Right cardiac atrium (tissue), 5 donors: ENCODE results near the gene L1TD1. TPM values are rescaled to one million over a fixed set of nuclear protein-coding genes. Genes with fewer than 3 reads are reported as not detected.
"Not testable (repeated sequence)": the region's sequence is repeated elsewhere in the genome, so short reads cannot be mapped to it uniquely, and the experiment has no call there.

Experiments
- ATAC-seq, 2 donors: fragments of 200-7000 bp; cut with Tn5 transposase; one replicate each; pipeline versions ENCODE4 v1.8.0 to v1.9.1; 2020; ENCODE audit warnings: moderate library complexity in 2 of 2, mild to moderate bottlenecking in 1 of 2
- DNase-seq, 3 donors: peaks; one replicate each; pipeline ENCODE4 v3.0.0-alpha.2; 2020
- H3K27ac ChIP-seq: one replicate; pipeline ENCODE4 v1.5.1; 2013; ENCODE audit warnings: mild to moderate bottlenecking, low read length, control low read depth, moderate library complexity
- H3K27me3 ChIP-seq: one replicate; pipeline ENCODE4 v1.6.1; 2013; ENCODE audit not compliant: control insufficient read depth, insufficient read depth
- H3K4me1 ChIP-seq: one replicate; pipeline ENCODE4 v1.6.1; 2013; ENCODE audit warnings: low read length; ENCODE audit not compliant: control insufficient read depth, insufficient read depth
- H3K4me3 ChIP-seq: one replicate; pipeline ENCODE4 v1.5.1; 2013; ENCODE audit warnings: low read length, control low read depth
- H3K9me3 ChIP-seq: one replicate; pipeline ENCODE4 v1.6.1; 2013; ENCODE audit warnings: low read length; ENCODE audit not compliant: control insufficient read depth
- WGBS: extraction: QIAGEN DNeasy Blood & Tissue Kit; methylation state at CpG from one replicate; pipeline ENCODE4 v1.1.7; 2013; 5-methylcytosine and 5-hydroxymethylcytosine counted together
- intact Hi-C, 4 donors: fragments of 100-400 bp; cut with DNase I; formaldehyde crosslinking; loops; one replicate each; pipeline versions ENCODE4 v1.11.0 to v1.14.0; 2022 to 2023
- polyA plus RNA-seq: library from polyadenylated mRNA; stranded (reverse); fragments of 200-250 nt; gene quantifications from one replicate; pipeline ENCODE4 v1.2.3, GENCODE V29; 2013
- total RNA-seq, 4 donors: library from RNA; stranded (reverse); fragmentation: NEBNext Ultra II Directional; extraction: Animal tissue kit (Norgen Biotek cat#: 25700); gene quantifications; one replicate each; pipeline ENCODE4 v1.2.1, GENCODE V29; 2021
- donor health status: healthy with polysubstance abuse.
- donor health status: DM: no; HTN: yes; CAD: no.
- donor health status: DM: no; HTN: no; CAD: no.
- donor health status: DM: no; HTN: yes; CAD: no; lungs with severe emphysema.
- donor health status: DM: yes; HTN: yes; CAD: no.

L1TD1 gene
- total and polyA plus RNA-seq, 5 donors, result 0.05 to 0.11 (median 0.09) TPM; not detected in 2

DNA sequence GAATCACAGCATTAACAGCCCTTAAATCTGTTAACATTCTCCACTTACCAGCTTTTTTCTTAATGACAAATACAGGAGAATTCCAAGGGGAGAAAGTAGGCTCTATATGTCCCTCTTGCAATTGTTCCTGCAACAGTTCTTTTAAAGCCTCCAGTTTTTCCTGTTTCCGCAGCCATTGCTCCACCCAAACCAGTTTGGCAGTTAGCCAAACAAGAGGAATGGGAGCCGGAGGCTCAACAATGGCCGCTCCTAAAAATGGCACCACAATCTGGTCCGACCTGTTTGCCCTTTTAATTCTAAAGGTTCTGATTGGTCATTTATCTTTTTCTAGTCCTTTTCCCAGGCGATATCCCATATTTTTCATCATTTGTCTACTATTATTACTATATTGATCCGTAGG, 14.0 kb upstream of the L1TD1 start:
- Histone ChIP-seq H3K4me3 (no peak overlapping the region), H3K27ac (no peak overlapping the region), H3K4me1 (peaks cover 1% of the 10 kb centered on the region), H3K9me3 (no peaks in the 10 kb centered on the region), H3K27me3 (no peaks in the 10 kb centered on the region)
- 53% methylated on average over 6 of the region's 6 CpGs for WGBS
- intact Hi-C loops, result no loop called here
- no peak for DNase-seq
- ATAC-seq, result no peak

DNA sequence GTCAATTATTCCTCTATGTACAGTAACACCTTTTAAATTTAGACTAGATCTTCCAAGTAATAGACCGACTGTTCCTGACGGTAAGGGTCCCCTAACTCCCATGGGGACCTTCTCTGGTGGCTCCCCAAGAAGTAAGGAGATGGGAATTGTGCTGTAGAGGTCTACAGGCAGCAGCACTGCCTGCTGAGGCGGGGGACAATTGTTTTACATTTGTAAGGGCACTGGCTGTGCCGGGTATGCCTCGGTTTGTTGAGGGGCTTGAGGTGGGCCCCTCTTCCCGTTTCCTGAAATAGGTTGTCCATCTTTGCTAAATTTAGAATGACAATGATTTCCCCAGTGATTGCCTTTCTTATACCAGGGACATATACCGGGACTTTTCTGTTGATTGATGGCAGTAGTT, 13.1 kb upstream of the L1TD1 start:
- WGBS, result 68% methylated on average over 7 of the region's 7 CpGs
- intact Hi-C loops, result no loop called here
- no peak for DNase-seq

GRCh38 chr1:62182157-62182556, 12.5 kb upstream of the L1TD1 start:
- H3K4me1 ChIP-seq, ATAC-seq, H3K27ac ChIP-seq, H3K4me3 ChIP-seq, intact Hi-C loops, H3K9me3 ChIP-seq, DNase-seq, H3K27me3 ChIP-seq: not testable (repeated sequence)
- 60% methylated on average over 8 of the region's 8 CpGs for WGBS

More for the DNA sequence above, 13.1 kb upstream of the L1TD1 start:
- Histone ChIP-seq H3K4me1 (peaks cover 1% of the 10 kb centered on the region), H3K4me3 (no peak overlapping the region), H3K9me3 (no peaks in the 10 kb centered on the region), H3K27ac (no peak overlapping the region), H3K27me3 (no peaks in the 10 kb centered on the region)
- no peak for ATAC-seq

DNA sequence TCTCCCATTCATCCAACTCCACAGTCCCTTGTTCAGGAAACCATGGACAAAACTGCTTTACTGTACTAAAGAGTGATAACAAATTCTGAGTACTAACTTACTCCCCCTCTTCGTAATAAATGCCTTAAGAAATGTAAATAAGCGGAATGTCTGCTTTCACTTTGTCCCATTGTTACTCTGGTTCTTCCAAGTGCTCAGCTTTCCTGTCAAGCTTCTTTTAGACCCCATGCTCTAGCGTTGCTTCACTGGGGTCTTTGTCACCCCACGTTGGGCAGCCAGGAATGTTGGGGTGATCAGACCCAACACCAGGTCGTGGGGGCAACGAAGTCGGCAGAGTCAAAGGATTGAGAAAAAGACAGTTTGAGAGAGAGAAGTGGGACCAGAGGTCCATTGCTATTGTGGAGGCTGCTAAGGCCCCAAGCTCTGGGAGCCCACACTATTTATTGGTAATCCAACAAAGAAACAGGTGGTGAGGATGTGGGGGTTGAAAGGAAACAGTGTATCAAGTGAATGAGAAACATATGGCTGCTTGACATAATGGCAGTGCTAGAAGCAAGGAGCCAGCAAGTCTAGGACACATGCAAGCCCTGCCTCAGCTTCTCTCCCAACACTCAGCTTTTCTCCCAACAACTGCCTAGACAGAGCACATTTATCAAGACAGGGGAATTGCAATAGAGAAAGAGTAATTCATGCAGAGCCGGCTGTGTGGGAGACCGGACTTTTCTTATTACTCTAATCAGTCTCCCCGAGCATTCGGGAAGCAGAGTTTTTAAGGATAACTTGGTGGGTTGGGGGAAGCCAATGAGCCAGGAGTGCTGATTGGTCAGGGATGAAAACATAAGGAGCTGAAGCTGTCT, 11.3 kb upstream of the L1TD1 start:
- H3K4me1 ChIP-seq, H3K27ac ChIP-seq, H3K9me3 ChIP-seq, intact Hi-C loops, H3K4me3 ChIP-seq, H3K27me3 ChIP-seq, DNase-seq, ATAC-seq: not testable (repeated sequence)
- 69% methylated on average over 11 of the region's 11 CpGs for WGBS

DNA sequence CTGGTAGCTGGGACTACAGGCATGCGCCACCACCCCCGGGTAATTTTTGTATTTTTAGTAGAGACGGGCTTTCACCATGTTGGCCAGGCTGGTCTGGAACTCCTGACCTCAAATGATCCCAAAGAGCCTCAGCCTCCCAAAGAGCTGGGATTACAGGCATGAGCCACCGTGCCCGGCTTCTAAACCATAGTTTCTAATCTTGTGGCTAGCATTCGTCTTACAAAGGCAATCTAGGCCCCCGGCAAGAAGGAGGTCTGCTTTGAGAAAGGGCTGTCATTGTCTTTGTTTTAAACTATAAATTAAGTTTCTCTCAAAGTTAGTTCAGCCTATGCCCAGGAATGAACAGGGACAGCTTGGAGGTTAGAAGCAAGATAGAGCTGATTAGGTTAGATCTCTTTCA, 10.3 kb upstream of the L1TD1 start:
- 89% methylated on average over 7 of the region's 7 CpGs for WGBS
- ATAC-seq (no peak), DNase-seq (no peak)
- H3K9me3 ChIP-seq, result no peaks in the 10 kb centered on the region
- no peak overlapping the region for H3K4me3 ChIP-seq
- H3K27me3 ChIP-seq, result no peaks in the 10 kb centered on the region
- no peak overlapping the region for H3K27ac ChIP-seq
- H3K4me1 ChIP-seq, result peaks cover 1% of the 10 kb centered on the region
- intact Hi-C loops, result no loop called here

DNA sequence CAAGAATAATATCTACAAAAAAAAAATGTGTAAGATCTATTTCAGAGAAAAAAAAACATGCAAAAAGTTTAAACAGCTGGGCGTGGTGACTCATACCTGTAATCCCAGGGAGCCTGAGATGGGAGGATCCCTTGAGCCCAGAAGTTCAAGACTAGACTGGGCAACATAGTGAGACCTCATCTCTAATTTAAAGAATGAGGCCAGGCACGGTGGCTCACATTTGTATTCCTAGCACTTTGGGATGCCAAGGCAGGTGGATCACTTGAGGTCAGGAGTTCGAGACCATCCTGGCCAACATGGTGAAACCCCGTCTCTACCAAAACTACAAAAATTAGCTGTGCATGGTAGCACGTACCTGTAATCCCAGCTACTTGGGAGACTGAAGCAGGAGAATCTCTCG, 9.4 kb upstream of the L1TD1 start:
- H3K4me3 ChIP-seq, DNase-seq, H3K4me1 ChIP-seq, H3K27ac ChIP-seq, ATAC-seq, H3K9me3 ChIP-seq, H3K27me3 ChIP-seq, intact Hi-C loops: not testable (repeated sequence)
- WGBS, result 95% methylated on average over 6 of the region's 6 CpGs

DNA sequence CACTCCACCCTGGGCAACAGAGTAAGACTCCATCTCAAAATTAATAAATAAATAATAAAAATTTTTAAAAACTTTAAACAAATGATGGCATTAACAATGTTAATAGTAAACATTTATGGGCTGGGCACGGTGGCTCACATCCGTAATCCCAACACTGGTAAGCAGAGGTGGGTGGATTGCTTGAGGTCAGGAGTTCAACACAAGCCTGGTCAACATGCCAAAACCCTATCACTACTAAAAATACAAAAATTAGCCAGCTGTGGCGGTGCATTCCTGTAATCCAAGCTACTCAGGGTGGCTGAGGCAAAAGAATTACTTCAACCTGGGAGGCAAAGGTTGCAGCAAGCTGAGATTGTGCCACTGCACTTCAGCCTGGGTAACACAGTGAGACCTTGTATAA, 9.0 kb upstream of the L1TD1 start:
- Histone ChIP-seq H3K27ac (no peak overlapping the region), H3K4me3 (no peak overlapping the region), H3K4me1 (peaks cover under 1% of the 10 kb centered on the region), H3K27me3 (no peaks in the 10 kb centered on the region), H3K9me3 (no peaks in the 10 kb centered on the region)
- 75% methylated on average over 3 of the region's 3 CpGs for WGBS
- intact Hi-C loops, result no loop called here
- ATAC-seq (no peak), DNase-seq (no peak)

GRCh38 chr1:62187548-62187947, 7.1 kb upstream of the L1TD1 start:
- Histone ChIP-seq H3K4me1 (no peaks in the 10 kb centered on the region), H3K9me3 (no peaks in the 10 kb centered on the region), H3K4me3 (no peak overlapping the region), H3K27me3 (no peaks in the 10 kb centered on the region), H3K27ac (no peak overlapping the region)
- ATAC-seq (no peak), DNase-seq (no peak)
- 97% methylated on average over 5 of the region's 5 CpGs for WGBS
- intact Hi-C loops, result no loop called here

GRCh38 chr1:62188111-62188510, 6.5 kb upstream of the L1TD1 start:
- intact Hi-C loops, result no loop called here
- Histone ChIP-seq H3K27me3 (no peaks in the 10 kb centered on the region), H3K4me1 (no peaks in the 10 kb centered on the region), H3K9me3 (no peaks in the 10 kb centered on the region), H3K27ac (no peak overlapping the region), H3K4me3 (no peak overlapping the region)
- ATAC-seq (no peak), DNase-seq (no peak)
- 97% methylated on average over 8 of the region's 8 CpGs for WGBS

DNA sequence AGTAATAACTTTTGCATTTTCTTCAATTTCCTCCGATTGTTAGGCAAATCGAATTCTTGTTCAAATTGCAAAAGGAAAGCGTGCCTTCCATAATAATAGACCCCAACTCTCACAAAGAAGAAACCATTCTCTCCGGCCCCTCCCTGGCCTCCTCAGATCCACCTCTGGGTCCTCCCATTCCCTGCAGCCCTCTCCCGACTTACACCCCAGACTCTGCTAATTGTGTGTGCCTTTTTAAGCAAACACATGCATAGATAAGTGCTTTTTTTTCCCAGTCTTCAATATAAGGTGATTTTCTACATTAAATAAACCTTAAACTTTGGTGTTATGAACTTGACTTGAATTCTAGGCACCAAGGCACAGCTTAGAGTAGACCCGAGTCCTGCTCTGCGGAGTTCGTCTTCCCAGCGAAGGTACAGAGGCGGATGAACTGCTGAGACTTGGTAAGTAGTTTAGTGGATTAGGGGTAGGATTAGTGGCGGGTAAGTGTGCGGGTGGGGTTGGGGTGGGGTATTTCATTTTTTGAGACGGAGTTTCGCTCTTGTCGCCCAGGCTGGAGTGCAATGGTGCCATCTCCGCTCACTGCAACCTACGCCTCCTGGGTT, 1.5 kb downstream of the L1TD1 start:
- H3K4me1 ChIP-seq, result peaks cover 2% of the 10 kb centered on the region
- no peaks in the 10 kb centered on the region for H3K27me3 ChIP-seq
- DNase-seq (no peak), ATAC-seq (no peak)
- H3K9me3 ChIP-seq, result no peaks in the 10 kb centered on the region
- WGBS, result 73% methylated on average over 17 of the region's 17 CpGs
- no peak overlapping the region for H3K27ac ChIP-seq
- H3K4me3 ChIP-seq, result no peak overlapping the region
- intact Hi-C loops, result no loop called here

GRCh38 chr1:62198069-62198780, 3.6 kb downstream of the L1TD1 start:
- Histone ChIP-seq H3K4me1 (peaks cover 2% of the 10 kb centered on the region), H3K27me3 (no peaks in the 10 kb centered on the region), H3K27ac (no peak overlapping the region), H3K4me3 (no peak overlapping the region), H3K9me3 (no peaks in the 10 kb centered on the region)
- 29% methylated on average over 14 of the region's 14 CpGs for WGBS
- intact Hi-C loops, result no loop called here
- DNase-seq, result no peak
- no peak for ATAC-seq
